ENCODE results near the gene LRP1B.

The LRP1B gene

DNA sequence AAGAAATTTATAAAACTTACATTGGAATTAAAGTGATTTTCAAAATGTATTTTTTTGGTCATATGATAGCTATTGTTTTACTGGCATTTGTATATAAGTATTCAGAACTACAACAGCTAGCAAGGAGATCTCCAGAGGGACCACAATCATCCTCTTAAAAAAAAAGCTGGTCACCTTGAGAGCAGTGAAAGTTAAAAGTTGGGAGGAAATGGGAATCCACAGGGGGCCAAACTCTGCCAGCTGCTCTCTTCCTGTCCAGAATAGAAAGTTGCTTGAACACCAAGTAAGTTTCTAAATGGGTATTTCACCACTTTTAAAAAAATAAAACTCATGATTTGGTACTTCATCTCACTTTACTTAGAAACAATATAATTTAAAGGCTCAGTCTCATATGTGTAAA lies 1025.1 kb downstream of the LRP1B start:
- TF ChIP-seq, protein P1, sequence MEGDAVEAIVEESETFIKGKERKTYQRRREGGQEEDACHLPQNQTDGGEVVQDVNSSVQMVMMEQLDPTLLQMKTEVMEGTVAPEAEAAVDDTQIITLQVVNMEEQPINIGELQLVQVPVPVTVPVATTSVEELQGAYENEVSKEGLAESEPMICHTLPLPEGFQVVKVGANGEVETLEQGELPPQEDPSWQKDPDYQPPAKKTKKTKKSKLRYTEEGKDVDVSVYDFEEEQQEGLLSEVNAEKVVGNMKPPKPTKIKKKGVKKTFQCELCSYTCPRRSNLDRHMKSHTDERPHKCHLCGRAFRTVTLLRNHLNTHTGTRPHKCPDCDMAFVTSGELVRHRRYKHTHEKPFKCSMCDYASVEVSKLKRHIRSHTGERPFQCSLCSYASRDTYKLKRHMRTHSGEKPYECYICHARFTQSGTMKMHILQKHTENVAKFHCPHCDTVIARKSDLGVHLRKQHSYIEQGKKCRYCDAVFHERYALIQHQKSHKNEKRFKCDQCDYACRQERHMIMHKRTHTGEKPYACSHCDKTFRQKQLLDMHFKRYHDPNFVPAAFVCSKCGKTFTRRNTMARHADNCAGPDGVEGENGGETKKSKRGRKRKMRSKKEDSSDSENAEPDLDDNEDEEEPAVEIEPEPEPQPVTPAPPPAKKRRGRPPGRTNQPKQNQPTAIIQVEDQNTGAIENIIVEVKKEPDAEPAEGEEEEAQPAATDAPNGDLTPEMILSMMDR (IDR thresholded peaks at IDR 0.05; ENCODE audit: control insufficient read depth, extremely low read depth, insufficient read depth) = no peak
- DNase-seq (ENCODE audit: low read depth) = no peak
- no peak overlapping the region for H3K4me3 ChIP-seq (ENCODE audit: low read depth, low read length)

- H3K4me3 ChIP-seq (ENCODE audit: low read depth, low read length) = no peak overlapping the region
- TF ChIP-seq, protein P1 (IDR thresholded peaks at IDR 0.05; ENCODE audit: control insufficient read depth, extremely low read depth, insufficient read depth) = no peak
- DNase-seq (ENCODE audit: low read depth) = no peak
Observed at GRCh38 chr2:141103216-141103615, 1027.6 kb downstream of the LRP1B start.

DNA sequence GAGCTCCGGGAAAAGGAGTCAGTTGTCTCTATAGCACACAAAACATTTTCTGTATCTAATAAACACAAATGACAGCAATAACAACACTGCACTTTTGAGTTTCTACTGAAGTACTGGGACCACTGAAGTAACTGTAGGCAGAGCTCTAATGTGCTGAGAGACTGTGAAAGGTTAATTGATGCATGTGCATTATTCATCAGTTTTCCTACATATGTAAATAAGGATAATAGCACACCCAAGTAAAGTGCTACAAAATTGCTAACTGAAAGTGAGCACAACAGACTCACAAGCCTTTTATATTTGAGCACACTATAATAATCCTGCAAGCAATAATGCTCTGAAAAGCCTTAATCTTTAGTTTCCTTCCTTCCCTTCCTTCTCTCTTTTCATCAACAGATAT lies 1051.6 kb downstream of the LRP1B start:
- DNase-seq (ENCODE audit: low read depth) = no peak
- H3K4me3 ChIP-seq (ENCODE audit: low read depth, low read length) = no peak overlapping the region
- TF ChIP-seq, protein P1 (IDR thresholded peaks at IDR 0.05; ENCODE audit: control insufficient read depth, extremely low read depth, insufficient read depth) = no peak

GRCh38 chr2:141075753-141076152 lies 1055.1 kb downstream of the LRP1B start:
- TF ChIP-seq, protein P1 (IDR thresholded peaks at IDR 0.05; ENCODE audit: control insufficient read depth, extremely low read depth, insufficient read depth) = no peak
- no peak for DNase-seq (ENCODE audit: low read depth)
- H3K4me3 ChIP-seq (ENCODE audit: low read depth, low read length) = no peak overlapping the region

GRCh38 chr2:141068053-141068682 lies 1062.6 kb downstream of the LRP1B start:
- H3K4me3 ChIP-seq (ENCODE audit: low read depth, low read length) = no peak overlapping the region
- DNase-seq (ENCODE audit: low read depth) = no peak

DNA sequence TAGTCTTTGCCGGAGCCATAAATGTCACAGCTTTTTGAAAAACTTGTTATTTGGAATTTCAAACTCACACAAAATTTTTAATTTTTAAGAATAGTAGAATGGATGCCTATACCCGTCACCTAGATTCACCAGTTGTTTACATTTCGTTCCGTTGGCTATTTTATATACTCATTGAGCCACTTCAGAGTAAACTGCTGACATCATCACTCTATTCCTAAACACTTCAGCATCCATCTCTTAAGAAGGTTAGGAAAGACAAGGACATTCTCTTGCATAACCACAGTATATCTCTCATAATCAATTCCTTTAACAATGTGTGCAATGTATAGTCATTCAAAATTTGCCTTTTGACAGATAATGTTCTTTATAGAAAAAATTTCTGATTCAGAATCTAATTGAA lies 1065.8 kb downstream of the LRP1B start:
- TF ChIP-seq, protein P1 (IDR thresholded peaks at IDR 0.05; ENCODE audit: control insufficient read depth, extremely low read depth, insufficient read depth) = no peak
- no peak for DNase-seq (ENCODE audit: low read depth)
- H3K4me3 ChIP-seq (ENCODE audit: low read depth, low read length) = no peak overlapping the region

More at GRCh38 chr2:141068053-141068682, 1062.6 kb downstream of the LRP1B start:
- TF ChIP-seq, protein P1 (IDR thresholded peaks at IDR 0.05; ENCODE audit: control insufficient read depth, extremely low read depth, insufficient read depth) = no peak

DNA sequence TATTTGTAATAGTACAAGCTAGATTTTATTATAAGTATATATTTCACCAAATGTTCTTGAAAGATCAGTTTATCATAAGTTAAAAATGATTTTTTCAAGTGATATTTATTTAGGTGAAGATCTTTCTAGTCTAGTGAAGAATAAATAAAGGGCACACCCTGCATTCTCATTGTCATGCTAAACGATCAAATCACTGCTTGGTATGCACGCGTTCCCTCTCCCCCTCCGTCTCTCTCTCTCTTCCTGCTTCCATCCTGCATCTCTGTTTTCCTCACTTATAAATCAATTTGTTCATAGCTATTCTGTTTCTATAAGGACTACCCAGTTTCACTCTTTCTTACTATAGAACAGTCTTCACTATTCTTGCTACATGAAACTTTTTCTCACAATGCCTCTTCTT lies 1067.4 kb downstream of the LRP1B start:
- no peak overlapping the region for H3K4me3 ChIP-seq (ENCODE audit: low read depth, low read length)
- TF ChIP-seq, protein P1 (IDR thresholded peaks at IDR 0.05; ENCODE audit: control insufficient read depth, extremely low read depth, insufficient read depth) = no peak
- no peak for DNase-seq (ENCODE audit: low read depth)

Measured in LNCaP clone FGC (cell line).